Kidney (tissue), 14 donors: ENCODE data around the gene SETD3. TPM values are rescaled to one million over a fixed set of nuclear protein-coding genes. Genes with fewer than 3 reads are reported as not detected.

Experiments used
- DNase-seq, 5 donors: peaks; one replicate each; pipeline ENCODE4 v3.0.0-alpha.2; 2013 to 2020
- FAIRE-seq: peaks from 2 replicates; lab custom pipeline; 2012; peaks lifted over from hg19 to GRCh38; lab: Jason Lieb, UNC
- H3K27ac ChIP-seq, 2 donors: one replicate each; pipeline ENCODE4 v1.7.0; 2013; ENCODE audit warnings: low read depth in 2 of 2, low read length in 2 of 2, inconsistent platforms in 1 of 2
- H3K27me3 ChIP-seq: one replicate; pipeline ENCODE4 v1.7.1; 2013; ENCODE audit warnings: low read length, inconsistent platforms; ENCODE audit not compliant: control insufficient read depth, insufficient read depth
- H3K36me3 ChIP-seq, 3 donors: one replicate each; pipeline versions ENCODE4 v1.7.0 to v1.7.1; 2013; ENCODE audit warnings: low read length in 3 of 3, control low read depth in 1 of 3, inconsistent platforms in 1 of 3; ENCODE audit not compliant: insufficient read depth in 3 of 3, control insufficient read depth in 2 of 3
- H3K4me1 ChIP-seq, 3 donors: one replicate each; pipeline versions ENCODE4 v1.7.0 to v1.7.1; 2013; ENCODE audit warnings: low read length in 3 of 3, inconsistent platforms in 1 of 3, low read depth in 1 of 3; ENCODE audit not compliant: control insufficient read depth in 2 of 3, insufficient read depth in 2 of 3
- H3K4me3 ChIP-seq, 3 donors: one replicate each; pipeline versions ENCODE4 v1.7.0 to v1.8.1; 2013; ENCODE audit warnings: low read length in 3 of 3, control low read depth in 1 of 3, inconsistent platforms in 1 of 3
- H3K9ac ChIP-seq, 3 donors: one replicate each; pipeline versions ENCODE4 v1.7.0 to v1.7.1; 2013; ENCODE audit warnings: low read length in 3 of 3, control low read depth in 1 of 3, inconsistent platforms in 1 of 3
- H3K9me3 ChIP-seq, 3 donors: one replicate each; pipeline versions ENCODE4 v1.7.0 to v1.7.1; 2013; ENCODE audit warnings: low read length in 3 of 3, control low read depth in 1 of 3, inconsistent platforms in 1 of 3; ENCODE audit not compliant: control insufficient read depth in 2 of 3, insufficient read depth in 1 of 3
- CTCF ChIP-seq: IDR thresholded peaks from 3 replicates; pipeline ENCODE4 v1.5.1; 2012; ENCODE audit warnings: mild to moderate bottlenecking, moderate library complexity, borderline replicate concordance; ENCODE audit not compliant: insufficient read depth; ENCODE audit errors: extremely low read depth
- intact Hi-C: fragments of 100-400 bp; cut with DNase I; formaldehyde crosslinking; loops from one replicate; pipeline ENCODE4 v1.11.1; 2022
- polyA plus RNA-seq: library from polyadenylated mRNA; stranded (reverse); fragments of 350-450 nt; fragmentation: Illumina TruSeq; extraction: RNeasy Lipid Tissue Mini Kit (QIAGEN cat#74804); gene quantifications from one replicate; pipeline ENCODE4 v1.2.3, GENCODE V29; 2014; ENCODE audit warnings: low read depth, low replicate concordance; ENCODE audit not compliant: insufficient read depth
- total RNA-seq: library from RNA; stranded (reverse); fragmentation: NEBNext Ultra II Directional; extraction: Animal tissue kit (Norgen Biotek cat#: 25700); gene quantifications from one replicate; pipeline ENCODE4 v1.2.1, GENCODE V29; 2021
- donor health status: control.
- donor health status: control.
- donor health status: control.
- donor health status: control.
- donor health status: control.
- donor health status: DM: yes; HTN: yes; CAD: no.
- donor health status: Normal renal cell carcinoma (clear cell type).

SETD3 gene
- total and polyA plus RNA-seq, 2 donors from 2014 or later, result 74.0 to 85.6 TPM

DNA sequence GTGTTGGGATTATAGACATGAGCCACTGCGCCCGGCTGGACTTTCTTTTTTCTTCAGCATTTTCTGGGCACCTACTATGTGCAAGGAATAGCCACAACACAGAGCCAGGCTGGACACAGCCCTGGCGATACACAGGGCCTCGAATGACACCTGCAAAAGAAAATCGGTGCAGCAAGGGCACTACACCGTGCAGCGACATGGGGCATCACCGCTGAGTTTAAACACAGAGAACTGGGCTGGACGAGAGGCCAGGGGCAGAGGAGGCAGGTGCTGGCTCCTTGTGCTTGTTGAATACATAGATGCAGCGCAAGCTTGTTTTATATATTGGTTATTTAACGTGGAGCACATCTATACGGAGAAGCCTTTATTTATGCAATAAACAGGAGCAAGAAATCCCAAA is 92.4 kb downstream of the SETD3 start:
- H3K27me3 ChIP-seq, result no peaks in the 10 kb centered on the region
- H3K9me3 ChIP-seq, result no peaks in the 10 kb centered on the region
- H3K4me3 ChIP-seq, result no peak overlapping the region
- TF ChIP-seq CTCF, result no peak
- H3K36me3 ChIP-seq, result no peaks in the 10 kb centered on the region
- no peak overlapping the region for H3K9ac ChIP-seq
- H3K4me1 ChIP-seq, result peaks cover 0 to 4% (median 0%) of the 10 kb centered on the region in 3 donors
- DNase-seq (no peak), FAIRE-seq (no peak)
- H3K27ac ChIP-seq, result no peak overlapping the region
- intact Hi-C loops, result no loop called here

GRCh38 chr14:99387880-99388279 is 92.8 kb downstream of the SETD3 start:
- DNase-seq (no peak), FAIRE-seq (no peak)
- no peak overlapping the region for H3K4me3 ChIP-seq
- no peaks in the 10 kb centered on the region for H3K27me3 ChIP-seq
- H3K9ac ChIP-seq, result no peak overlapping the region
- H3K36me3 ChIP-seq, result no peaks in the 10 kb centered on the region
- peaks cover 0 to 4% (median 0%) of the 10 kb centered on the region in 3 donors for H3K4me1 ChIP-seq
- intact Hi-C loops, result no loop called here
- no peak overlapping the region for H3K27ac ChIP-seq
- no peaks in the 10 kb centered on the region for H3K9me3 ChIP-seq
- no peak for TF ChIP-seq CTCF

- H3K4me1 ChIP-seq, result peaks cover 0 to 4% (median 0%) of the 10 kb centered on the region in 3 donors
- TF ChIP-seq CTCF, result no peak
- H3K27ac ChIP-seq, result no peak overlapping the region
- no peaks in the 10 kb centered on the region for H3K9me3 ChIP-seq
- H3K27me3 ChIP-seq, result no peaks in the 10 kb centered on the region
- H3K9ac ChIP-seq, result no peak overlapping the region
- intact Hi-C loops, result no loop called here
- FAIRE-seq (no peak), DNase-seq (no peak)
- no peak overlapping the region for H3K4me3 ChIP-seq
- H3K36me3 ChIP-seq, result no peaks in the 10 kb centered on the region
These were observed 95.9 kb downstream of the SETD3 start for GRCh38 chr14:99384450-99385417.
